Naive thymus-derived CD8-positive, alpha-beta T cell (primary cell): Measurements from ENCODE around the gene FOXK1. TPM values are rescaled to one million over a fixed set of nuclear protein-coding genes. Genes with fewer than 3 reads are reported as not detected.

ENCODE experiments used
- ATAC-seq, 2 donors: fragments of 150-1000 bp; cut with Tn5 transposase in 1 of 2; sonication (Bioruptor Pico), chemical (Tn5 transposase) in 1 of 2; 1 replicate in 1 of 2; 2 replicates in 1 of 2; pipeline ENCODE4 v1.10.0; 2021; ENCODE audit warnings: mild to moderate bottlenecking in 2 of 2, moderate library complexity in 2 of 2
- POLR2A ChIA-PET: fragments of 350-600 bp; sonication (Branson Sonifier 250); formaldehyde crosslinking; loops from one replicate; lab custom pipeline; 2021; ENCODE audit warnings: antibody characterized with exemption; lab: Charles Lee
- DNase-seq, 10 donors: peaks; one replicate each; pipeline versions ENCODE4 v3.0.0 to v3.0.0-alpha.2; 2020 to 2022
- H3K27ac Mint-ChIP-seq, 10 donors: one replicate each; pipeline ENCODE4 v1.8.0; 2020 to 2022; ENCODE audit warnings: mild to moderate bottlenecking in 10 of 10, mixed read lengths in 10 of 10, moderate library complexity in 4 of 10, inconsistent platforms in 1 of 10
- H3K27me3 Mint-ChIP-seq, 5 donors: one replicate each; pipeline ENCODE4 v1.8.0; 2021 to 2022; ENCODE audit warnings: mixed read lengths in 5 of 5
- H3K36me3 Mint-ChIP-seq, 3 donors: one replicate each; pipeline ENCODE4 v1.8.0; 2020 to 2022; ENCODE audit warnings: mixed read lengths in 3 of 3, mild to moderate bottlenecking in 2 of 3, inconsistent platforms in 1 of 3
- H3K4me1 Mint-ChIP-seq, 4 donors: one replicate each; pipeline ENCODE4 v1.8.0; 2021 to 2022; ENCODE audit warnings: mixed read lengths in 4 of 4
- H3K4me3 Mint-ChIP-seq, 10 donors: one replicate each; pipeline ENCODE4 v1.8.0; 2020 to 2022; ENCODE audit warnings: mild to moderate bottlenecking in 10 of 10, mixed read lengths in 10 of 10, moderate library complexity in 6 of 10, inconsistent platforms in 1 of 10
- H3K9me3 Mint-ChIP-seq, 9 donors: one replicate each; pipeline ENCODE4 v1.8.0; 2020 to 2022; ENCODE audit warnings: mixed read lengths in 9 of 9, mild to moderate bottlenecking in 3 of 9, inconsistent platforms in 1 of 9, moderate library complexity in 1 of 9
- polyA plus RNA-seq, 3 donors: library from polyadenylated mRNA; unstranded; fragments of 300-500 nt; fragmentation: Illumina TruSeq; gene quantifications; one replicate each; pipeline ENCODE4 v1.2.3, GENCODE V29; 2021
- total RNA-seq, 8 experiments: library from RNA in 2 of 8; stranded (reverse) in 2 of 8; gene quantifications; one replicate each; pipeline ENCODE4 v1.2.3 and lab custom pipeline; 2021 to 2026

FOXK1 gene
- total and polyA plus RNA-seq, 5 experiments from 2014 or later, result 2.3 to 78.5 (median 5.6) TPM

DNA sequence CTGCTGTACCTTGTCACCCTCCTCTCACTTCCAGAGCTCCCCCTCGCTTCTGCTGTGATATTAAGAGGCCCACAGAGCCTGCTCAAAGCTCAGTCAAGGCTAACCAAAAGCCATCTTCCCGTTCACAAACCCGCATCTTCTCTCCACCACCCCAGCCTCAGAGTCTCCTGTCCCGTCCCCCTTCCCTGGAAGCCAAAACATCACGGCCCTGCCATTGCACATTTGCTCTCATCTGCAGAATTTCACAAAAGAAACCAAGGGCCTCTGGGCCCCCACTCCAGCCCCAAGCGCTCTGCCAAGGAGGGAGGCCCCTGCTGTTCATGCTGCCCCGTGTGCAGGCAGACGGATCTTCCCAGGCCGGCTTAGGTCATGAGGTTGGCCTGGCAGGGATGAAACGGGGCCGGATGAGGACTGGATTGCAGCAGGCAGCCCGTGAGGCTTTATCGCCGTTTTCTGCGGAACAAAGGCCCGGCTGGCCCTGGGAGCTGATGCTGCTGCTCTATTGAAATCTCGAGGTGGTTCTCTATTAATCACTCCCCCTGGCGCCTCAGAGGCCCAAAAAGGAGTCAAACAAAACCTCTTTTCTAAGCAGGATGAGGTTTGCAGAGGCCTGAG is 31.6 kb upstream of the FOXK1 start:
- H3K36me3 Mint-ChIP-seq, result peaks cover 0 to 3% (median 0%) of the 10 kb centered on the region in 3 donors
- no peak overlapping the region for H3K4me3 Mint-ChIP-seq
- H3K27me3 Mint-ChIP-seq, result no peaks in the 10 kb centered on the region
- DNase-seq (no peak), ATAC-seq (no peak)
- H3K4me1 Mint-ChIP-seq, result no peaks in the 10 kb centered on the region
- POLR2A ChIA-PET, result interaction anchor here (1.2 to 1.5 kb wide), 2 partner anchors 9 to 31 kb away, joined by 3 to 6 read pairs; partner anchors contain the start of gene FOXK1
- H3K9me3 Mint-ChIP-seq, result peaks cover 0 to 2% (median 0%) of the 10 kb centered on the region in 9 donors
- no peak overlapping the region for H3K27ac Mint-ChIP-seq

DNA sequence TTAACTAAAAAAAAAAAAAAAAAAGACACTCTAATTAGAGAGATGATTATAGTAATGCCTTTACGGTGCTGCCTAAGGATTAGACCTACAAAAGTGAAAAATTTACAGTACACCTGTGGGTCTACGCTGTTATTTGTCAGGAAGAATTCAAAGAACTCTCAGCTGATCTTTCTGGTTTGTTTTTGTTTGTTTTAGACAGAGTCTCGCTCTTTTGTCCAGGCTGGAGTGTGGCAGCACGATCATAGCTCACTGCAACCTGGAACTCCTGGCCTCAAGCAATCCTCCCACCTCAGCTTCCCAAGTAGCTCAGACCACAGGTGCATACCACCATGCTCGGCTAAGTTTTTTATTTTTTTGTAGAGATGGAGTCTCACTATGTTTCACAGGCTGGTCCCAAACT is 28.3 kb upstream of the FOXK1 start:
- ATAC-seq (no peak), DNase-seq (no peak)
- POLR2A ChIA-PET, result interaction anchor here (0.7 kb wide), 1 partner anchor 15 kb away, joined by 3 read pairs; no protein-coding TSS in a partner anchor
- Mint-ChIP-seq H3K36me3 (peaks cover 0 to 9% (median 8%) of the 10 kb centered on the region in 3 donors), H3K9me3 (peaks cover 0 to 20% (median 4%) of the 10 kb centered on the region in 9 donors), H3K27ac (no peak overlapping the region), H3K4me3 (no peak overlapping the region), H3K4me1 (no peaks in the 10 kb centered on the region), H3K27me3 (peaks cover 0 to 9% (median 2%) of the 10 kb centered on the region in 5 donors)

DNA sequence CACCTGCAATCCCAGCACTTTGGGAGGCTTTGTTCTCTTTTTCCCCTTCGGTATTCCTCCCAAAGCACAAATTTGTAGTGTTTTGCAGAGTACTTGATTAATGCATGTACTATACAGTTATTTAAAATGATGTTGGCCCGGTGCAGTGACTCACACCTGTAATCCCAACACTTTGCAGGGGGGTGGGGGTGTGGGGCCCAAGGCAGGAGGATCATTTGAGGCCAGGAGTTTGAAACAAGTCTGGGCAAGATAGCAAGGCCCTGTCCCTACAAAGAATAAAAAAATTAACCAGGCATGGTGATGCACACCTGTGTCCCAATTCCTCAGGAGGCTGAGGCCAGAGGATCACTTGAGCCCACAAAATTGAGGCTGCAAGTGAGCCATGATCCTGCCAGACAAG is 26.8 kb upstream of the FOXK1 start:
- no peak for ATAC-seq
- H3K36me3 Mint-ChIP-seq, result peaks cover 0 to 17% (median 9%) of the 10 kb centered on the region in 3 donors
- no peak overlapping the region for H3K4me3 Mint-ChIP-seq
- peak overlapping the region in 1 of 10 donors; percentile 21 for H3K27ac Mint-ChIP-seq
- H3K9me3 Mint-ChIP-seq, result peaks cover 3 to 32% (median 12%) of the 10 kb centered on the region in 9 donors
- peaks cover 0 to 9% (median 2%) of the 10 kb centered on the region in 5 donors for H3K27me3 Mint-ChIP-seq
- H3K4me1 Mint-ChIP-seq, result peaks cover 0 to 4% (median 2%) of the 10 kb centered on the region in 4 donors
- DNase-seq, result no peak
- POLR2A ChIA-PET, result no interaction called here

DNA sequence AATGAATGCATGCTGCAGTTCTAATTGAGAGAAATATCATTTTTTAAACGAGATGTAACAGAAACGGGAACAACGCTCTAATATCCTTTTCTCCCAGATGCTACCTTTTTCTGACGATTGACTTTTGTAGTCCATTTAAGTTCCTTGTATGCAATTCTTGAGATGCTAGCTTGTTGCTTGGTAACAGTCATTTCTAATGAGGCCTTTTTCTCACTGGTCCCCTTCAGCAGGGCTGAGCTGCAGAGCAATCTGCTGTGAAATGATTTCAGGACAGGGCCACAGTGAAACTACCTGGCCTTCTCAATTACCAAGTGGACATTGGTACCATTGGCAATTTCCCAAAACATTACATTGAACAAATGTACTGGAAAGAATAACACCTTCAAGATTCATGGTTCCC is 26.2 kb upstream of the FOXK1 start:
- H3K9me3 Mint-ChIP-seq, result peaks cover 3 to 38% (median 14%) of the 10 kb centered on the region in 9 donors
- H3K27ac Mint-ChIP-seq, result peak overlapping the region in 1 of 10 donors; percentile 13
- no peak for ATAC-seq
- peaks cover 0 to 21% (median 8%) of the 10 kb centered on the region in 3 donors for H3K36me3 Mint-ChIP-seq
- POLR2A ChIA-PET, result interaction anchor here (0.6 kb wide), 1 partner anchor 186 kb away, joined by 3 read pairs; no protein-coding TSS in a partner anchor
- H3K4me1 Mint-ChIP-seq, result peaks cover 0 to 4% (median 2%) of the 10 kb centered on the region in 4 donors
- DNase-seq, result no peak
- H3K27me3 Mint-ChIP-seq, result peaks cover 0 to 9% (median 2%) of the 10 kb centered on the region in 5 donors
- H3K4me3 Mint-ChIP-seq, result no peak overlapping the region

DNA sequence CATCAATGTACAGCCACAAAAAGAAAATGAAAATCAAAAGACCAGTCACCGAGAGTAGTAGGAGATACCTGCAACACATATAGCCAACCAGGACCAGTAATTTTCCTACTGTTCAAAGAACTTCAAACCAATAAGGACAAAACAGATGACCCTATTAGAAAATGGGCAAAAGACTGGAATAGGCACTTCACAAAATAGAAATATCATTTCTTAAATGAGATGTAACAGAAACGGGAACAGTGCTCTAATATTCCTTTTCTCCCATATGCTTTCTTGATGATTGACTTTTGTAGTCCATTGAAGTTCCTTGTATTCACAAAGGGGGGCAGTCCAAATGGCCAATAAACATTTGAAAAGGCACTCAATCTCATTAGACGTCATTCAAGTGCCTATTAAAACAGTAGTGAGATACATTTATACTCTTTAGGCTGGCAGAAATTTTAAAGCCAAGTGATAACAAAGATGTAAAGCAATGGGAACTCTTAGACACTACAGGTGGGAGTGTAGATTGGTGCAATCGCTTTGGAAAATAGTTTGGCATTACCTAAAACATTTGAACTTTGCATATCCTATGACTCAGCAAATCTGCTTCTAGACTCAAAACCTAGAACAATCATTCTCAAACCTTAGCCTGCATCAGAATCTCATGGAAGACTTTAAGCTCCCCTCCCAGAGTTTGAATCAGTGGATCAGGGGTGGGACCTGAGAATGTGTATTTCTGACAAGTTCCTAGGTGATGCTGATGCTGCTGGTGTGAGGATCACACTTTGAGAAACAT is 24.3 kb upstream of the FOXK1 start:
- Mint-ChIP-seq H3K36me3 (peaks cover 0 to 21% (median 8%) of the 10 kb centered on the region in 3 donors), H3K27me3 (peaks cover 0 to 9% (median 2%) of the 10 kb centered on the region in 5 donors), H3K4me1 (peaks cover 0 to 4% (median 2%) of the 10 kb centered on the region in 4 donors), H3K4me3 (no peak overlapping the region), H3K9me3 (peaks cover 3 to 43% (median 14%) of the 10 kb centered on the region in 9 donors), H3K27ac (no peak overlapping the region)
- no peak for ATAC-seq
- DNase-seq, result no peak
- POLR2A ChIA-PET, result interaction anchor here (1.2 kb wide), 1 partner anchor 16 kb away, joined by 6 read pairs; no protein-coding TSS in a partner anchor

DNA sequence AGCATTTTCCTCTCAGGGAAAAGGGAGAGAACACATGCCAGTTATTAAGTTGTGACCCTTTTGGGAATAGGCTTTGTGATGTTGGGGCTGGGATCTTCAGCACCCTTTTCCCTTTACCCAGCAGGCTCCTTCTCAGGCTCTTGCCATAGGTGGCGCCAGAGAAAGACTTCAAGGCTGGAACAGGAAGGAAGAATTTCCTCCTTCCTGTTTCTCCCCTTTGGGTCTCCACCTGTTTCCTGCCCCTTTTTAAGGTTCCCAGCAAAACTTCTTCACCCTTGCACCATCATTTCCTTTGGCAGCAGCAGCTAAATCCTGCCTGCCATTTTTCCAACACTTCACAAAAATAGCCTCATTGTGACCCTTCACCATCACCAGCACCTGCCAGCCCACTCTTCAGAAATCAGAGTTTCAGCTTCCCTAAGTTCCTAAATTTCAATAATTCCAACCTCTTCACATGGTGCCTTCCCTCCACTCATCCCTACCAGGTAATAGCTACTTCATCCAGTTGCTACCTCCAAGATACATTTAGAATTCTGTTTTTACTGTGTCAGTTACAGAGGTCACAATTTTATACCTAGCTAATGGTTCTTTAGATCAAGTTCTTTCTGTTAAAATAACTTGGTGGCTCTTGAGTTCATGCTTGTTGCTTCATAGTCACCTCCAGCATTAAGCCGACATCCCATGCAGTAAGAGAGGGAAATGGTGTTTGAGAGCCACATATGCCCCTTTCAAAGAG is 22.4 kb upstream of the FOXK1 start:
- no peak overlapping the region for H3K27ac Mint-ChIP-seq
- H3K9me3 Mint-ChIP-seq, result peaks cover 3 to 43% (median 14%) of the 10 kb centered on the region in 9 donors
- H3K4me3 Mint-ChIP-seq, result no peak overlapping the region
- ATAC-seq (no peak), DNase-seq (no peak)
- peaks cover 0 to 21% (median 8%) of the 10 kb centered on the region in 3 donors for H3K36me3 Mint-ChIP-seq
- POLR2A ChIA-PET, result interaction anchor here (1.4 kb wide), 1 partner anchor 18 kb away, joined by 5 read pairs; no protein-coding TSS in a partner anchor
- peaks cover 0 to 9% (median 2%) of the 10 kb centered on the region in 5 donors for H3K27me3 Mint-ChIP-seq
- peaks cover 0 to 4% (median 2%) of the 10 kb centered on the region in 4 donors for H3K4me1 Mint-ChIP-seq

DNA sequence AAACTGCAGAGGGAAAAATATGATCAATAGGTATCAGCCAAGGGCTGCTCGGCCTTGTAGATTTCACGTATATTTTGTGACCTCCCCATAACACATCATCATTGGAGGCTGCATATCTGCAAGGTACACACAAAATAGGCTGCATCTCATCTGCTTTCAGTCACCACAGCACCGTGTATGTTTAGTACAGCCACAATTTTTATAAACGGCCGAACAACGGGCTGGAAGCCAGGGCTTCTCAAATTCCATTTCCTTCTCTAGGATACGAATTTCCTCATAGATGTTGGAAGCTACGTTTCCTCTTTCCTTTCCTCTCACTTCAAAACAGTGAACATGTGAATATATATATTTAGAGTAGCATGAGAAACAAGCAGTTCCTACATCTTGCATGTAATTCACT is 20.2 kb upstream of the FOXK1 start:
- H3K36me3 Mint-ChIP-seq, result peaks cover 0 to 21% (median 8%) of the 10 kb centered on the region in 3 donors
- no peak overlapping the region for H3K27ac Mint-ChIP-seq
- no peak overlapping the region for H3K4me3 Mint-ChIP-seq
- DNase-seq (no peak), ATAC-seq (no peak)
- POLR2A ChIA-PET, result no interaction called here
- H3K27me3 Mint-ChIP-seq, result no peaks in the 10 kb centered on the region
- H3K4me1 Mint-ChIP-seq, result peaks cover 0 to 4% (median 2%) of the 10 kb centered on the region in 4 donors
- H3K9me3 Mint-ChIP-seq, result peaks cover 3 to 38% (median 14%) of the 10 kb centered on the region in 9 donors

DNA sequence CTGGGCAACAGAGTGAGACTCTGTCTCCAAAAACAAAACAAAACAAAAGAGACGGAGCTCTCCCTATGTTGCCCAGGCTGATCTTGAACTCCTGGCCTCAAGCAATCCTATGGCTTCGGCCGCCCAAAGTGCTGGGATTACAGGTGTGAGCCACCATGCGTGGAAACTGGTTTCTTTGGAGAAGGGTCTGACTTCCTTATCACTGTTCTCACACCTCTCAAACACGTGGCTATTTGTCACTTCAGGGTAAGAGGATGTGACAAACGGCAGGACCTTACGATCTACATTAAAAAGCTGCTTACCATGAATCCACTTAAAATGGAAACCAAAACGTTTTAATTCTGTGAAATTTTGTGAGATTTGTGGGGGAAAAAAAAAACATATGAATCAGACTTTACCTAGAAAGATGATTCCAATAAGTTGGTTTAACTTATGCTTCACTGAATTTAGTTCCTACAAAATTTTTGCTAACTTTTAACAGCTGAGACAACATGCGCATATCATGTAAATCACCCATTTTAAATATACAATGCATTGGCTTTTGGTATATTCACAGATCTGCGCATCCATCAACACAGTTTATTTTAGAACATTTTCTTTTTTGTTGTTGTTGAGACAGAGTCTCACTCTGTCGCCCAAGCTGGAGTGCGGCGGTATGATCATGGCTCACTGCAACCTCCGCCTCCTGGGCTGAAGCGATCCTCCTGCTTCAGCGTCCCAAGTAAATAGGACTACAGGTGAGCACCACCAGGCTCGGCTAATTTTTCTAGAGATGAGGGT is 18.7 kb upstream of the FOXK1 start:
- H3K27ac Mint-ChIP-seq, result no peak overlapping the region
- POLR2A ChIA-PET, result no interaction called here
- H3K4me1 Mint-ChIP-seq, result peaks cover 0 to 4% (median 2%) of the 10 kb centered on the region in 4 donors
- ATAC-seq (no peak), DNase-seq (no peak)
- peaks cover 3 to 27% (median 11%) of the 10 kb centered on the region in 9 donors for H3K9me3 Mint-ChIP-seq
- peaks cover 0 to 12% (median 3%) of the 10 kb centered on the region in 3 donors for H3K36me3 Mint-ChIP-seq
- H3K4me3 Mint-ChIP-seq, result no peak overlapping the region
- H3K27me3 Mint-ChIP-seq, result no peaks in the 10 kb centered on the region

DNA sequence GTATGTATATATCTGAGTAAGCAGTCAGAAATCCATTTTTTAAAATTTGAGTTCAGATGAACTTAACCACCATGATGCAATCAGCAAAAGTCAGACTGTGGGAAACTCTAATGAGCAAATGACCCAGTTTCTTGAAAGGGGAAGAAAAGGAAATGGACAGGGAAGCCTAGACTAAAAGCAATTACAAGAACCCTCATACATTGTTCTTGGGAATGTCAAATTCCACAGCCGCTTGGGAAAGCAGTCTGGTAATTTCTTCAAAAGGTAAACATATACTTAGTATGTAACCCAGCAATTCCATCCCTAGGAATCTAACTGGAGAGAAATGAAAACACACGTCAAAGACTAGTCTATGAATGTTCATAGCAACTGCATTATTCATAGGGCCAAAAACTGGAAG is 16.4 kb upstream of the FOXK1 start:
- POLR2A ChIA-PET, result no interaction called here
- no peak for ATAC-seq
- no peak for DNase-seq
- no peaks in the 10 kb centered on the region for H3K4me1 Mint-ChIP-seq
- H3K4me3 Mint-ChIP-seq, result no peak overlapping the region
- H3K36me3 Mint-ChIP-seq, result peaks cover 0 to 1% (median 0%) of the 10 kb centered on the region in 3 donors
- peaks cover 0 to 2% (median 0%) of the 10 kb centered on the region in 5 donors for H3K27me3 Mint-ChIP-seq
- H3K27ac Mint-ChIP-seq, result no peak overlapping the region
- H3K9me3 Mint-ChIP-seq, result peaks cover 0 to 7% (median 0%) of the 10 kb centered on the region in 9 donors

DNA sequence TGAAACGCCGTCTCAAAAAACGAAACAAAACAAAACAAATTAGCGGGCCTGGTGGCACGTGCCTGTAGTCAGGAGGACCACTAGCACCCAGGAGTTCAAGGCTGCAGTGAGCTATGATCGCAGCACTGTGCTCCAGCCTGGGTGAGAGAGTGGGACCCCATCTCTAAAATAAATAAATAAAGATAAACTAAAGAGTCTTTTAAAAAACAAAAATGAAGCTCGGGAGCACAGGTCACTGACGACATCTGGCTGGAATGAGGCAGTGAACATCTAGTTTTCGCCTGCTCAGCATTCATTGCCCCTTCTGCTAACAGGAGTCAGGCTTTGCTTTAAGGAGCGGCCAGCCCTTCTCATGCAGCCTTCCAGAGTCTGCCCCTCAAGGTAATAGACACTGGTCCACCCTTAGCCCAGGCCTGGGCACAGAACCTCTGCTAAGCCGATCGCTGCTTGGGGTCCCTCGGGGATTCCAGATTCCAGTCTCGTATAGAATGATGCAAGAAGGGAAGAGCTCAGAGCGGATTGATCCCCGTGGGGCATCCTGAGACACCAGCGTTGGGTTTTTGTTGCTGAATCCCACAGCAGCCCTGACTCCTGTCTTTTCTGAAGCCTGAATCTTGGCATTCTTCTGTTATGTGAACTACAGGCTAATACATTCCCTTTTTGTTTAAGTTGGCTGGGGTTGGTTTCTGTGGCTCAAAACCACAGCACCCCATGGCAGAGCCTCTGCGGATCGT is 14.2 kb upstream of the FOXK1 start:
- no peak for ATAC-seq
- H3K9me3 Mint-ChIP-seq, result peaks cover 0 to 7% (median 0%) of the 10 kb centered on the region in 9 donors
- POLR2A ChIA-PET, result interaction anchor here (0.6 kb wide), 1 partner anchor 14 kb away, joined by 3 read pairs; no protein-coding TSS in a partner anchor
- no peaks in the 10 kb centered on the region for H3K36me3 Mint-ChIP-seq
- H3K27ac Mint-ChIP-seq, result no peak overlapping the region
- H3K4me3 Mint-ChIP-seq, result no peak overlapping the region
- DNase-seq, result no peak
- no peaks in the 10 kb centered on the region for H3K4me1 Mint-ChIP-seq
- H3K27me3 Mint-ChIP-seq, result peaks cover 0 to 6% (median 0%) of the 10 kb centered on the region in 5 donors

DNA sequence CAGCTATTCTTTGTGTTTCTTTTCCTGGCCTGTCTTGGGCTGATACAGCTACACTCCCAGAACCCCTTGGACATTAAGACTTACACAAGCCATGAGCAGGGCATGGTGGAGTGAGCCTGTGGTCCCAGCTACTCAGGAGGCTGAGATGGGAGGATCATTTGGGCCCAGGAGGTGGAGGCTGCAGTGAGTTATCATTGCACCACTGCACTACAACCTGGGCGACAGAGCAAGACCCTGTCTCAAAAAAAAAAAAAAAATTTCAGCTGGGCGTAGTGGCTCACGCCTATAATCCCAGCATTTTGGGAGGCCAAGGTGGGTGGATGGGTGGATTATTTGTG is 13.6 kb upstream of the FOXK1 start:
- ATAC-seq (no peak), DNase-seq (no peak)
- Mint-ChIP-seq H3K36me3 (no peaks in the 10 kb centered on the region), H3K9me3 (peaks cover 0 to 12% (median 0%) of the 10 kb centered on the region in 9 donors), H3K27ac (no peak overlapping the region), H3K4me1 (no peaks in the 10 kb centered on the region), H3K4me3 (no peak overlapping the region), H3K27me3 (peaks cover 0 to 6% (median 0%) of the 10 kb centered on the region in 5 donors)
- POLR2A ChIA-PET, result interaction anchor here (0.6 kb wide), 1 partner anchor 14 kb away, joined by 3 read pairs; no protein-coding TSS in a partner anchor
